PC-3 (cell line): ENCODE data around the gene SLC34A3. TPM values are rescaled to one million over a fixed set of nuclear protein-coding genes. Genes with fewer than 3 reads are reported as not detected.

Experiments used
- ATAC-seq: fragments of 200-7000 bp; cut with Tn5 transposase; 2 replicates; pipeline ENCODE4 v1.9.1; 2020; ENCODE audit warnings: mild to moderate bottlenecking, moderate library complexity
- BruUV-seq: library from RNA; stranded (reverse); fragments of 400-500 nt; replicated peaks from 2 replicates; lab custom pipeline; 2021; lab: Mats Ljungman, UMichigan
- CTCF ChIA-PET: fragments of 300-600 bp; sonication (Branson Sonifier 250); formaldehyde crosslinking; loops from one replicate; lab custom pipeline; 2022; ENCODE audit warnings: antibody characterized with exemption; lab: Charles Lee
- POLR2A ChIA-PET: fragments of 300-600 bp; sonication (Branson Sonifier 250); formaldehyde crosslinking; loops from one replicate; lab custom pipeline; 2022; ENCODE audit warnings: antibody characterized with exemption; ENCODE audit not compliant: unreplicated experiment; lab: Charles Lee
- DNase-seq: peaks from one replicate; pipeline ENCODE4 v3.0.0-alpha.2; 2015
- H2AFZ ChIP-seq: fragments of 300-600 bp; sonication (generic); 2 replicates; pipeline ENCODE4 v1.6.0; 2016; ENCODE audit warnings: antibody characterized with exemption, low read length
- H3F3A ChIP-seq: fragments of 300-600 bp; sonication (generic); one replicate; pipeline ENCODE4 v1.6.0; 2017; ENCODE audit warnings: antibody characterized with exemption, low read length, control low read depth, mild to moderate bottlenecking; ENCODE audit not compliant: unreplicated experiment
- H3K27ac ChIP-seq: fragments of 300-600 bp; sonication (generic); 2 replicates; pipeline ENCODE4 v1.5.1; 2016; ENCODE audit warnings: mild to moderate bottlenecking, low read length
- H3K27me3 ChIP-seq: fragments of 300-600 bp; sonication (generic); 2 replicates; pipeline ENCODE4 v1.6.1; 2016; ENCODE audit warnings: low read length, mixed read lengths
- H3K36me3 ChIP-seq: fragments of 300-600 bp; sonication (generic); 2 replicates; pipeline ENCODE4 v1.6.1; 2016; ENCODE audit warnings: low read depth, mixed run types, low read length, mixed read lengths
- H3K4me1 ChIP-seq: fragments of 300-600 bp; sonication (generic); 2 replicates; pipeline ENCODE4 v1.5.1; 2016; ENCODE audit warnings: low read length; ENCODE audit not compliant: insufficient read depth
- H3K4me2 ChIP-seq: fragments of 300-600 bp; sonication (generic); 2 replicates; pipeline ENCODE4 v1.6.0; 2016; ENCODE audit warnings: low read length
- H3K4me3 ChIP-seq: fragments of 300-600 bp; sonication (generic); 2 replicates; pipeline ENCODE4 v1.5.1; 2016; ENCODE audit warnings: mild to moderate bottlenecking, low read length, mixed read lengths
- H3K79me2 ChIP-seq: fragments of 300-600 bp; sonication (generic); 2 replicates; pipeline ENCODE4 v1.6.1; 2017; ENCODE audit warnings: low read length, mixed read lengths
- H3K9ac ChIP-seq: fragments of 300-600 bp; sonication (generic); 2 replicates; pipeline ENCODE4 v1.6.0; 2016; ENCODE audit warnings: mild to moderate bottlenecking, low read length
- H3K9me2 ChIP-seq: fragments of 300-600 bp; sonication (generic); replicated peaks from 2 replicates; pipeline ENCODE4 v1.6.1; 2016; ENCODE audit warnings: mixed run types, low read length, mixed read lengths
- H3K9me3 ChIP-seq: fragments of 300-600 bp; sonication (generic); 2 replicates; pipeline ENCODE4 v1.6.1; 2016; ENCODE audit warnings: low read length, mixed read lengths
- H4K20me1 ChIP-seq: fragments of 300-600 bp; sonication (generic); 2 replicates; pipeline ENCODE4 v1.6.1; 2016; ENCODE audit warnings: low read length, mixed read lengths
- EZH2 ChIP-seq: fragments of 300-600 bp; sonication (generic); IDR thresholded peaks from one replicate; pipeline ENCODE4 v1.6.1; 2017; ENCODE audit warnings: antibody characterized with exemption, mild to moderate bottlenecking, low read length; ENCODE audit not compliant: unreplicated experiment
- EZH2phosphoT487 ChIP-seq: fragments of 300-600 bp; sonication (generic); IDR thresholded peaks from 2 replicates; pipeline ENCODE4 v1.6.1; 2018; ENCODE audit warnings: mild to moderate bottlenecking, antibody characterized with exemption, low read length, borderline replicate concordance
- intact Hi-C: fragments of 100-400 bp; cut with micrococcal nuclease; formaldehyde crosslinking; loops from 2 replicates; pipeline ENCODE4 v1.9.0; 2023
- total RNA-seq: library from RNA; depleted of rRNA; stranded (reverse); fragments of >200 nt; gene quantifications from 2 replicates; pipeline ENCODE4 v1.2.3, GENCODE V29; 2014
- TF ChIP-seq, protein P1 (sequence below): fragments of 300-600 bp; sonication (generic); conservative IDR thresholded peaks from 2 replicates; pipeline ENCODE4 v1.5.1; 2017; ENCODE audit warnings: antibody characterized with exemption, low read depth, mild to moderate bottlenecking, low read length

Gene SLC34A3
- total RNA-seq, 1 experiment from 2014 or later = 1.5 TPM

GRCh38 chr9:137183980-137184595, 46.6 kb upstream of the SLC34A3 start:
- no peak for DNase-seq
- no peak overlapping the region for H2AFZ ChIP-seq
- H3K36me3 ChIP-seq = no peaks in the 10 kb centered on the region
- ChIA-PET POLR2A (no interaction called here), CTCF (no interaction called here)
- no peak for TF ChIP-seq EZH2phosphoT487
- TF ChIP-seq, protein P1, sequence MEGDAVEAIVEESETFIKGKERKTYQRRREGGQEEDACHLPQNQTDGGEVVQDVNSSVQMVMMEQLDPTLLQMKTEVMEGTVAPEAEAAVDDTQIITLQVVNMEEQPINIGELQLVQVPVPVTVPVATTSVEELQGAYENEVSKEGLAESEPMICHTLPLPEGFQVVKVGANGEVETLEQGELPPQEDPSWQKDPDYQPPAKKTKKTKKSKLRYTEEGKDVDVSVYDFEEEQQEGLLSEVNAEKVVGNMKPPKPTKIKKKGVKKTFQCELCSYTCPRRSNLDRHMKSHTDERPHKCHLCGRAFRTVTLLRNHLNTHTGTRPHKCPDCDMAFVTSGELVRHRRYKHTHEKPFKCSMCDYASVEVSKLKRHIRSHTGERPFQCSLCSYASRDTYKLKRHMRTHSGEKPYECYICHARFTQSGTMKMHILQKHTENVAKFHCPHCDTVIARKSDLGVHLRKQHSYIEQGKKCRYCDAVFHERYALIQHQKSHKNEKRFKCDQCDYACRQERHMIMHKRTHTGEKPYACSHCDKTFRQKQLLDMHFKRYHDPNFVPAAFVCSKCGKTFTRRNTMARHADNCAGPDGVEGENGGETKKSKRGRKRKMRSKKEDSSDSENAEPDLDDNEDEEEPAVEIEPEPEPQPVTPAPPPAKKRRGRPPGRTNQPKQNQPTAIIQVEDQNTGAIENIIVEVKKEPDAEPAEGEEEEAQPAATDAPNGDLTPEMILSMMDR = no peak
- no peak for TF ChIP-seq EZH2
- no peaks in the 10 kb centered on the region for H4K20me1 ChIP-seq
- H3K9ac ChIP-seq = no peak overlapping the region
- no peak overlapping the region for H3K4me3 ChIP-seq
- no TSS peak for BruUV-seq
- H3K27ac ChIP-seq = no peak overlapping the region
- peaks cover 15% of the 10 kb centered on the region for H3K4me1 ChIP-seq
- ATAC-seq = no peak
- H3K9me2 ChIP-seq = no peaks in the 10 kb centered on the region
- H3K4me2 ChIP-seq = no peak overlapping the region
- no peaks in the 10 kb centered on the region for H3F3A ChIP-seq
- H3K9me3 ChIP-seq = no peaks in the 10 kb centered on the region
- intact Hi-C loops = no loop called here
- peaks cover 28% of the 10 kb centered on the region for H3K79me2 ChIP-seq
- no peaks in the 10 kb centered on the region for H3K27me3 ChIP-seq

GRCh38 chr9:137184881-137185660, 45.6 kb upstream of the SLC34A3 start:
- BruUV-seq = no TSS peak
- H2AFZ ChIP-seq = no peak overlapping the region

More at GRCh38 chr9:137184881-137185660, 45.6 kb upstream of the SLC34A3 start:
- no peaks in the 10 kb centered on the region for H3K27me3 ChIP-seq
- TF ChIP-seq EZH2 = no peak
- no peak for TF ChIP-seq EZH2phosphoT487
- TF ChIP-seq, protein P1 = no peak
- no peaks in the 10 kb centered on the region for H3K9me2 ChIP-seq
- H3K27ac ChIP-seq = no peak overlapping the region
- H3K36me3 ChIP-seq = no peaks in the 10 kb centered on the region
- peaks cover 38% of the 10 kb centered on the region for H3K79me2 ChIP-seq
- H3F3A ChIP-seq = no peaks in the 10 kb centered on the region
- no peak overlapping the region for H3K4me2 ChIP-seq
- POLR2A ChIA-PET = no interaction called here
- ATAC-seq (no peak), DNase-seq (no peak)
- no peak overlapping the region for H3K4me3 ChIP-seq
- H3K9ac ChIP-seq = no peak overlapping the region
- intact Hi-C loops = loop anchor here (5.0 kb wide), 1 partner anchor 42 kb away; the partner anchor contains the start of genes CYSRT1 and RNF224
- CTCF ChIA-PET = no interaction called here
- peaks cover 8% of the 10 kb centered on the region for H4K20me1 ChIP-seq
- no peaks in the 10 kb centered on the region for H3K9me3 ChIP-seq
- peaks cover 23% of the 10 kb centered on the region for H3K4me1 ChIP-seq
